ENCODE results near the gene ZP1.
A peak's percentile ranks its signal among the peaks of the same experiment; 100 is the strongest.

Gene ZP1

GRCh38 chr11:60862171-60862570 lies 5.2 kb upstream of the ZP1 start:
- DNase-seq = no peak

DNA sequence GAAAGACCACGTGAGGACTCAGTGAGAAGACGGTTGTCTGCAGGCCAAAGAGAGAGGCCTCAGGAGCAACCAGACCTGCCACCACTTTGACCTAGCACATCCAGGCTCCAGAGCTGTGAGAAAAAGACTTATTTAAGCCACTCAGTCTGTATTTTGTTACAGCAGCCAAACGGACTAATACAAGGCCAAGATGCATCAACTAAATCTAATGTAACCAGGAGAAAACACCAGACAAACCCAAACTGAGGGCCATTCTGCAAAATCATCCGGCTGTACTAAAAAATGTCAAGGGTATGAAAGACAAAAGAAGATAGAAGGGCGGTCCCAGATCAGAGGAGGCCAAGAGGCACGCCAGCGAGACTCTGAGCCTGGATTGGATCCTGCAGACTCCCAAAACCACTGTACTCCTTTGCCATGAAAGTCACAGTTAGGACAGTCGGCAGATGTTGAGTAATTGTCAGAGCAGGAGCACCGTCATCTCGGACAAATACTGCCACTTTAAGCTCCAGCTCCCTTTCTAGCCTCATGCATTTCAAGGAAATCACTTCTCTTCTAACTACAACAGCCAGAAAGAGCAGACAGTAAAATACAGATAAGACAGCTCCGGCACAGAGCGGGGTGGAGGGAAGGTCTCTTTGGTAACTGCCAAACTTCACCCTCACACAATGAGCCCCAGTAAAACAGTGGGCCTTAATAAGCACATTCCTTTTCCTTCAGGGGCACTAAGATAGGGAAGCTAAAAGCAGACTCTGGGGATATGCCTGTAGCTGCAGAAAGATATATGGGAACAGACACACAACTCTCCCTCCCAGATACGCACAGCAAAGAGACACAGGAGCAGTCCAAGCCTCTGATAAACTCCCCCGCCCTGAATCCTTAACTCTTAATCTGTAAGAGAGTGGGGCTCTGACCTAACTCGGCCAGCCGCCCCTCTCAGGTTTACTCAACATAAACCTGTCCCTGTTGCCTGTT lies 3.5 kb upstream of the ZP1 start:
- no peak for DNase-seq

DNA sequence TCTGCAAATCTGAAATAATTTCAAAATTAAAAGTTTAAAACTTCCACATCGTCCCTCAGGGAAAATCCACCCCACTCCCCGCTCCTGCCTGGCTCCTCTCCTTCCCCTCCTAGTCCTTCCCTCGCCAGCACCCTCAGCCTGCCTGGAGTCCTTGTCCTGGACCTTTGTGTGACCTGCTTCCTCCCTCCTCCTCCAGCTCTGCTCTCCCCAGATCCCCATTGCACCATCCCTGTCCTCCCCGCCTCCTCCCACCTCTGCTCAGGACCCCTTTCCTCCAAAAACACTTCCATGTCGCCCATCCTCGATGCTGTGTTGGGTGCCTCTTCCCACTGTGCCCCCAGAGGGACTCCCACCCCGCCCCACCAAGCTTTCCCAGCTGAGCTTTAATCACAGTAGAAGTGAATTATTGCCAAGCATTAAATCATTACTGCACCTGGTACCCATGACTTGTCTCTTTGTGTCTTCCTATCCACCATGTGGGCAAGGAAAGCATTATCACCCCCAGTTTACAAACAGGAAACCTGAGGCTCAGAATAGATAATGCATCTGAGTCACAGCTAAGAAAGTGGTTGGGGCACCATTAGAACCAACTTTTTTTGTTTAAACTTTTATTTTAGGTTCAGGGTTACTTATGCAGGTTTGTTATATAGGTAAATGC lies 2.4 kb upstream of the ZP1 start:
- DNase-seq = peak in 1 of 2 donors; percentile 34

- no peak for DNase-seq
Observed at GRCh38 chr11:60867871-60868681, 734 bp downstream of the ZP1 start.

DNA sequence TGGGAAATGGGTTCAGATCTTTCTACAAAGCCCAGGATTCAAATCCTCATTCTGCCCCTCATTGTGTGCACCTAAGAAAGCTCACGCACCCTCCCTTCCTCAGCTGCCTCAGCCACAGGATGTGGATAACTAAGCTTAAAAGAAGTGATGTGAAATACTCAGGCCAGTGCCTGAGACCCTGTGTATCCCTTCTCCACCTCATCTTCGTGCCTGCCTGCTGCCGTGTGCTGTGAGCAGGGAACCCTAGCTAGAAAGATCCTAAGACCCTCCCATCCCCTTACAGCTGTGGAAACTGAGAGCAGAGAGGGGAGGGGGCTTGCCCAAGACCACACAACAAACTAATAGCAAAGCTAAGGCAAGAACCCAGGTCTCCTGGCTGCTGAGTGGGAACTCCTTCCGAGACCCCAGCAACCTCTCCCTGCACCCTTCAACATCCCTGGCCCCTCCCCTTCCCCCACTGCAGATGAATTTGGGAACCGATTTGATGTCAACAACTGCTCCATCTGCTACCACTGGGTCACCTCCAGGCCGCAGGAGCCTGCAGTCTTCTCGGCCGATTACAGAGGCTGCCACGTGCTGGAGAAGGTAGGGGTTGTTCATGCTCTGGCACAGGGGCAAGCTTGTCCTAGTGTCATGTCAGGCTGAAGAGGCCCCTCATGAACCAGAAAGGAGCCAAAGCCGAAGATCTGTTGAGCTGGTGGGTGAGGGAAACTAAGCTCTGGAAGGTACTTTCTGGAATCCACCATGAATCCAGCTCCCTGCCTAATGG lies 1.5 kb downstream of the ZP1 start:
- DNase-seq = no peak

DNA sequence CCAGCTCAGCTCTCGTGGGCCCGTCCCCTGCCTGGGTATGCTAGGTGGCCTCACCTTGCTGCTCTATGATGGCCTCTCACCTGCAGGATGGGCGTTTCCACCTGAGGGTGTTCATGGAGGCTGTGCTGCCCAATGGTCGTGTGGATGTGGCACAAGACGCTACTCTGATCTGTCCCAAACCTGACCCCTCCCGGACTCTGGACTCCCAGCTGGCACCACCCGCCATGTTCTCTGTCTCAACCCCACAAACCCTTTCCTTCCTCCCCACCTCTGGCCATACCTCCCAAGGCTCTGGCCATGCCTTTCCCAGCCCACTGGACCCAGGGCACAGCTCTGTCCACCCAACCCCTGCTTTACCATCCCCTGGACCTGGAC lies 2.1 kb downstream of the ZP1 start:
- DNase-seq = no peak

DNA sequence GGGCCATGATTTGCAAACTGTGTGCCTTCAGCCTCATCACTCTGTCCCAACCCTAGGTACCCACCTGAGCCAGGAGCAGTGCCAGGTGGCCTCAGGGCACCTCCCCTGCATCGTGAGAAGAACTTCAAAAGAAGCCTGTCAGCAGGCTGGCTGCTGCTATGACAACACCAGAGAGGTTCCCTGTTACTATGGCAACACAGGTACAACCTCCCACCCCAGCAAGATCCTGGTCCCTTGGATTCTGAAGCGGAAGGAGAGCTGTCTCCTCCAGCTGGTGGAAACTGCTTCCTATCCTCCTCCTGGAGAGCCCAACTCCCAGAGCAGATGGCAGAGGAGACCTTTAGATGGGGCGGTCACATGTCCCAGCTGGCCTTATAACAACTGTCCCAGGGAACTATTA lies 2.9 kb downstream of the ZP1 start:
- DNase-seq = no peak

GRCh38 chr11:60870733-60871377 lies 3.5 kb downstream of the ZP1 start:
- DNase-seq = no peak

DNA sequence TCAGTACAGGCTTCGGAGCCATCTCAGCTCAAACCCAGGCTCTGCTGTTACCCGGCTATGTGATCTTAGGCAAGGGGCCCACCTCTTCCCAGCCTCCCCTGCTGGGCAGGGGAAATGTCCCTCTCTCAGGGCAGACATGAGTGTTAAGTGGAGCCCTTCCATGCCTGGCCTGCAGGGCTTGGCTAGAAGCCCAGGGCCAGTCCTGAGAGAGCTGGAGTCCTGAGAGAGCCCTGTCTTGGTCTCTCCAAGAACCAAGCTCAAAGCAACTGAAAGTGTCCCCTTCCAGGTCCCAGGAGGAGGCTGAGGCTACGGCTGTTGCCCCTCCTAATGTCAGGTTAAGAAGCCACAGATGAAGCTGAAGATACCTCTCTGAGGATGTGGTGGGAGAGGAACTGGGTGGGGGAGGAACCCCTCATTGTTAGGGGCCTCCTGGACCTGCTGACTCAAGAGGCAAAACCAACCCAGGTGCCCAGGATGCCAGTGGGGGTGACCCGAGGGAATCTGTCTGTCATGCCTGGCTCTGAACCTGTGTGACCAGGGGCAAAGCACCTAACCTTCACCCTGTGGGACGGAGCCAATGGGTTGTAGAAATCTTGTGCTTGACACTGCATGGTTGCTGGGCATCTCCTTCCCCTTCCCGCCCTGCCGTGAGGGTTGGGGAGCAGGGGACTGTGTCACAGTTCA lies 4.2 kb downstream of the ZP1 start:
- no peak for DNase-seq

DNA sequence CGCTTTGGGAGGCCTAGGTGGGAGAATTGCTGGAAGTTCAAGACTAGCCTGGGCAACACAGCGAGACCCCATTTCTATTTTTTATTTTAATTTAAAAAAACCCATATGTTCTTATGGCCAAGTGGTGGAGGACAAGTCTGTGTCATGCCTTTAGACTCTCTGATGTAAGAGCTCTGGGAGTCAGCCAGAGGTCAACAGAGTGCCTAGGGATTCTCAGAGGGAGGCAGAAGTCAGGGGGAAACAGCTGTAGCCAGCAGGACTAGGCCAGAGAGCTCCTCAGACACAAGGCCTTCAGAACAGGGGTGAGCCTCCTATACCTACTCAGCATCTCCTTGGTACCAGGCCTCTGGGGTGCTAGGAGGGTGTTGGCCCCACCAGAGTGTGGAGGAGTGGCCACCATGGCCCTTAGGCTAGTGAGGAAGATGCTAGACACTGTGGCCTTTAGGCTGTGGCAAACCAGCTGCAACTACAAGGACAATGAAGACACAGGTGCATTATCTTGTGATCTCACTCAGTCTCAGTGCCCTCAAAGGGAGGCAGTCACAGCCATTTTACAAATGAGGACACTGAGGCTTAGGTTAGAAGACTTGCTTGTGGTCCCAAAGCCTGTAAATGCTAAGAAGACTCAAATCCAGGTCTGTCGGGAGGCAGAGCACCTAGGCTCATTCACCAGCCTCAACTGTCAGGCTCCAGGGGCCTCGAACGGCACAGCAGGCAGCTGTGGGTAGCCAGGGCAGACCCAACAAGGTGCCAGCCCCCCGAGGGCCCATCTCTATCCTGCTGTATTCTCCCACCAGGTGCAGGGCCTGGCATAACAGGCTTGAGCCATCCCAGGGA lies 5.0 kb downstream of the ZP1 start:
- DNase-seq = no peak

- no peak for DNase-seq
Observed at GRCh38 chr11:60872961-60873524, 5.7 kb downstream of the ZP1 start.

GRCh38 chr11:60873533-60873932 lies 6.2 kb downstream of the ZP1 start:
- no peak for DNase-seq

DNA sequence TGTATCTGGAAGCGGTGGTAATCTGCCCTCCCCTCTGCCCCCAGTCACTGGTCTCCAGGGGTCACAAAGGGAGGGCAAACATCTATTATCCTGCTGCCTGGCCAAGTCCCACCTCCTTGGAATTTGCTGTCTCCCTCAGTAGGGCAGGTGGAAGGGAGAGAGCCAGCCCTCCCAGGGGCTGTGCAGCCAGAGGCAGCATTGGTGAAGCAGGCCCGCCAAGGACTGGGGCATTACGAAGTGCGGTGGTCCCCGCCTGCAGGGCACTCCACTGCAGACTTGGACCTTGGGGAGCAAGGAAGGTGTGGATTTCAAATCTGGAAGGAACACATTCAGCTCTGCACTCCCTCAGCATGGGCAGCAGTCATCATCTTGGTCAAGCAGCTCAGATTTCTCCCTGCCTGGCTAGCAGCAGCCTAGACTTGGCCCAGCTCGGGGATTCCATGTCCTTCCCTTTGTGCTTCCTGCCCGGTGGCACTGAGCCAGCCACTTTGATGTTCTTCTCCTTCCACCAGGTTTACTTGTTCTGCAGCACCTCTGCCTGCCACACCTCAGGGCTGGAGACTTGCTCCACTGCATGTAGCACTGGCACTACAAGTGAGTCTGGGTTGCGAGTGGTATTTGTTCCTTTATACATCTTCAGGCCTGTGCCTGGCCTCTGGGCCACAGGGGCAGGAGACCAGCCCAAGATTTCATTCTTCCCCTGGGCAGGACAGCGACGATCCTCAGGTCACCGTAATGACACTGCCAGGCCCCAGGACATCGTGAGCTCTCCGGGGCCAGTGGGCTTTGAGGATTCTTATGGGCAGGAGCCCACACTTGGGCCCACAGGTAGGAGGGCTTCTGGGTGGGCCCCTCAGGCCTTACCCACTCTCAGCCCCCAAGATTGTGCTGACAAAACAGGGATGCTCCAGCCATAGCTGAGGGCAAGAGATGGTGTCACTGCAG lies 7.4 kb downstream of the ZP1 start:
- DNase-seq = no peak

- no peak for DNase-seq
Observed at GRCh38 chr11:60875366-60876167, 8.2 kb downstream of the ZP1 start.

DNA sequence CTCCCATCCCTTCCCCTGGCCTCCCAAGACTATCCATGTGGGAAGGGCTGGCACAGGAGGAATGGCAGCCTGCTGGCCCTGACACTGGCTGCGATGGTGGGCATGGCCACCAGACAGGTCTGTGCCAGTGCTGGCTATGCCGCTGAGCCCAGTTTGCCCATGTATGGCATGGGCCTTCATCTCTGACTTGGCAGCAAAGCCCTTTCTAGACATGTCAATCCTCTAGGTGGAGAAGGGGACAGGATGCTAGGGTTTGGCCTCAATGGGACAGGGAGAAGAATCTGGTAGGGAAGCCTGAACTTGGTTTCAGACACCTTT lies 8.8 kb downstream of the ZP1 start:
- no peak for DNase-seq

DNA sequence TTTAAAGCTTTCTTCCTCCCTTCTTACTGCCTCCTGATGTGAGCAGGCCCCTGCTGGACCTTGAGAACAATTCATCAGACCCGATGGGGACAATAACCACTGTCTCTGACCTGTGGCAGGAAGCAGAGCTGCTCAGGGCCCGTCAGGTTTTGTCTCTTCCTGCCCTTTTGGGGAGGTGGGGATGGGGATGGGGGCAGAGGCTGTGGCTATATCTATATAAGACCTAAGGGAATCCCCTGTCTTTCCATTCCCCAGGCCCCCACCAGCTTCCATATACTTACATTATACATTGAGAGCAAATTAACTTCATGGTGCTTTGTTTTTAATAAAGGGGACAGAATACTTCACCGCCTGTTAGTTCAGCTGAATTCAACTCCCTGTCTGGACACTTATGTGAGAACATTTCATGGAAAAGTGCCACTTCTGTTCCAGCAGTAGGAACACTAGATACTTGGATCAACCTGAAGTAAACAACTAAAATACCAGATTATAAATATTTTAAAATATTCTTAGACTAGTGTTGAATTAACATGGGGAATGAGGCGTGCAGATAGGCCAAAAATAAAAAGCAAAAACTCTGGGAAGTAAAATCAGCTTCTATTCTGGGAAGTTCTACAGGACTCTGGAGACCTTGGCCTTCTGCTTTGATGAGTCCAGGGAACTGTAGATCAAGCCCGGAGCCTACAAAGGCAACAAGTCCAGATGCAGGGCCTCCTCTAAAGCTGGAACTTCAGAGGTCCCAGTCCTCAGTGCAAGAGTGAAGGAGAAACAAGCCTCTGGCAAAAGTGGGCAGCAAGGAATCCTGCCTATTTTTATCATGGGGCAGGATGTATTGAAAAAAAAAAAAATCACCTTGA lies 11.1 kb downstream of the ZP1 start:
- DNase-seq = no peak

DNA sequence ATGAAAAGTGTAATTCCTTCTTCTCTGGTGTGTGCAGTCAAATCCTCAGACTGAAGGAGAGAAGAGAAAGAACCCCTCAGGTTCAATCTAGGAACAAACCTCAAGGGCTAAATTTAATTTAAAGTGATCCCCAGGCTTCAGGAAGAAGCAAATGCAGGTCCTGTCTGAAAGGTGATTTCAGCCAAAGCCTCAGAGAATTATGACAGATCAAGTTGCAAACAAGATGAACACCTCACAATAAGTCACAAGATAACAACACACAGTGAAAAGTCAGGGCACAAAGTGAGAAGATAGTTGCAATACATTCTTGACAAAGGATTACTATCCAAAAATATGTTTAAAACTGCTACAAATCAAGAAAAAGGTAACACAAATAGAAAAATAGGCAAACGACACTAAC lies 11.8 kb downstream of the ZP1 start:
- no peak for DNase-seq
